Endothelial cell of umbilical vein (primary cell): ENCODE data around the gene RABL2A.

Source experiments
- EZH2 ChIP-seq: IDR thresholded peaks from 2 replicates; pipeline ENCODE4 v1.6.1; 2012; ENCODE audit warnings: borderline replicate concordance, low read depth, mild to moderate bottlenecking, moderate library complexity, low read length, inconsistent platforms; ENCODE audit not compliant: severe bottlenecking
- MYC ChIP-seq: IDR thresholded peaks from one replicate; pipeline ENCODE4 v1.6.1; 2011; ENCODE audit warnings: mild to moderate bottlenecking, low read depth, low read length
- POLR2A ChIP-seq: IDR thresholded peaks from 2 replicates; pipeline ENCODE4 v1.6.1; 2012; ENCODE audit warnings: low read depth, mild to moderate bottlenecking, control low read depth, low read length
- POLR2AphosphoS5 ChIP-seq: IDR thresholded peaks from 2 replicates; pipeline ENCODE4 v1.6.1; 2012; ENCODE audit warnings: low read depth, mild to moderate bottlenecking, control low read depth, low read length, moderate library complexity; ENCODE audit not compliant: insufficient read depth
- TF ChIP-seq, protein P1 (sequence below), 2 donors: IDR thresholded peaks; 1 replicate in 1 of 2; 2 replicates in 1 of 2; pipeline ENCODE4 v1.5.1; 2011; ENCODE audit warnings: low read length in 2 of 2, mild to moderate bottlenecking in 2 of 2, moderate library complexity in 2 of 2, control low read depth in 1 of 2, inconsistent platforms in 1 of 2, low read depth in 1 of 2; ENCODE audit not compliant: insufficient read depth in 1 of 2; ENCODE audit errors: extremely low read depth in 1 of 2

- TF ChIP-seq, protein P1, sequence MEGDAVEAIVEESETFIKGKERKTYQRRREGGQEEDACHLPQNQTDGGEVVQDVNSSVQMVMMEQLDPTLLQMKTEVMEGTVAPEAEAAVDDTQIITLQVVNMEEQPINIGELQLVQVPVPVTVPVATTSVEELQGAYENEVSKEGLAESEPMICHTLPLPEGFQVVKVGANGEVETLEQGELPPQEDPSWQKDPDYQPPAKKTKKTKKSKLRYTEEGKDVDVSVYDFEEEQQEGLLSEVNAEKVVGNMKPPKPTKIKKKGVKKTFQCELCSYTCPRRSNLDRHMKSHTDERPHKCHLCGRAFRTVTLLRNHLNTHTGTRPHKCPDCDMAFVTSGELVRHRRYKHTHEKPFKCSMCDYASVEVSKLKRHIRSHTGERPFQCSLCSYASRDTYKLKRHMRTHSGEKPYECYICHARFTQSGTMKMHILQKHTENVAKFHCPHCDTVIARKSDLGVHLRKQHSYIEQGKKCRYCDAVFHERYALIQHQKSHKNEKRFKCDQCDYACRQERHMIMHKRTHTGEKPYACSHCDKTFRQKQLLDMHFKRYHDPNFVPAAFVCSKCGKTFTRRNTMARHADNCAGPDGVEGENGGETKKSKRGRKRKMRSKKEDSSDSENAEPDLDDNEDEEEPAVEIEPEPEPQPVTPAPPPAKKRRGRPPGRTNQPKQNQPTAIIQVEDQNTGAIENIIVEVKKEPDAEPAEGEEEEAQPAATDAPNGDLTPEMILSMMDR (IDR thresholded peaks at IDR 0.05; ENCODE audit: extremely low read depth in 1 of 2, insufficient read depth in 1 of 2, low read depth in 1 of 2, low read length in 2 of 2) = no peak
- TF ChIP-seq EZH2 (no peak), POLR2A (no peak), MYC (no peak), POLR2AphosphoS5 (no peak)
These were observed 52.4 kb downstream of the RABL2A start for GRCh38 chr2:113679457-113679856.
